KMS-11 (cell line): ENCODE measurements around the gene FBXW8.

Source experiments
- H2AFZ ChIP-seq: fragments of 200-600 bp; sonication (generic); 2 replicates; pipeline ENCODE4 v1.6.1; 2016; ENCODE audit warnings: antibody characterized with exemption, mixed run types, low read depth
- H3K27ac ChIP-seq: fragments of 200-600 bp; sonication (generic); 2 replicates; pipeline ENCODE4 v1.6.1; 2016; ENCODE audit warnings: mild to moderate bottlenecking, mixed run types
- H3K27me3 ChIP-seq: fragments of 200-600 bp; sonication (generic); 2 replicates; pipeline ENCODE4 v1.6.1; 2017; ENCODE audit warnings: mild to moderate bottlenecking, low read depth, mixed run types, moderate library complexity; ENCODE audit not compliant: insufficient read depth
- H3K36me3 ChIP-seq: fragments of 200-600 bp; sonication (generic); 2 replicates; pipeline ENCODE4 v1.6.1; 2017; ENCODE audit warnings: mild to moderate bottlenecking, mixed run types; ENCODE audit not compliant: insufficient read depth
- H3K4me1 ChIP-seq: fragments of 200-600 bp; sonication (generic); 2 replicates; pipeline ENCODE4 v1.6.1; 2016; ENCODE audit warnings: mild to moderate bottlenecking, low read depth, mixed run types; ENCODE audit not compliant: poor library complexity, severe bottlenecking
- H3K4me2 ChIP-seq: fragments of 200-600 bp; sonication (generic); 2 replicates; pipeline ENCODE4 v1.7.0; 2016; ENCODE audit warnings: mild to moderate bottlenecking, mixed run types
- H3K4me3 ChIP-seq: fragments of 200-600 bp; sonication (generic); IDR thresholded peaks from 2 replicates; pipeline ENCODE4 v1.6.1; 2017; ENCODE audit warnings: low read depth, low read length, mixed read lengths; ENCODE audit not compliant: insufficient read depth
- H3K79me2 ChIP-seq: fragments of 200-600 bp; sonication (generic); 2 replicates; pipeline ENCODE4 v1.6.1; 2016; ENCODE audit warnings: low read depth, mixed run types; ENCODE audit not compliant: insufficient read depth
- H3K9ac ChIP-seq: fragments of 200-600 bp; sonication (generic); 2 replicates; pipeline ENCODE4 v1.6.1; 2016; ENCODE audit warnings: mild to moderate bottlenecking, mixed run types
- H4K20me1 ChIP-seq: fragments of 200-600 bp; sonication (generic); 2 replicates; pipeline ENCODE4 v1.6.1; 2016; ENCODE audit warnings: mild to moderate bottlenecking, mixed run types; ENCODE audit not compliant: insufficient read depth
- CTCF ChIP-seq: fragments of 200-600 bp; sonication (generic); conservative IDR thresholded peaks from 2 replicates; pipeline ENCODE4 v1.6.1; 2017; ENCODE audit warnings: low read depth, mild to moderate bottlenecking, antibody characterized with exemption, low read length, moderate library complexity, mixed read lengths

FBXW8 gene

GRCh38 chr12:117010693-117011451 is 100.1 kb downstream of the FBXW8 start:
- H4K20me1 ChIP-seq = no peaks in the 10 kb centered on the region
- no peak overlapping the region for H3K4me2 ChIP-seq
- no peak overlapping the region for H3K9ac ChIP-seq
- H3K27me3 ChIP-seq = no peaks in the 10 kb centered on the region
- no peak for TF ChIP-seq CTCF
- no peak overlapping the region for H3K4me3 ChIP-seq
- no peaks in the 10 kb centered on the region for H3K36me3 ChIP-seq
- no peak overlapping the region for H2AFZ ChIP-seq
- no peak overlapping the region for H3K27ac ChIP-seq
- H3K4me1 ChIP-seq = no peaks in the 10 kb centered on the region
- no peaks in the 10 kb centered on the region for H3K79me2 ChIP-seq

GRCh38 chr12:117011988-117012805 is 101.4 kb downstream of the FBXW8 start:
- Histone ChIP-seq H3K27me3 (no peaks in the 10 kb centered on the region), H3K36me3 (no peaks in the 10 kb centered on the region), H3K9ac (no peak overlapping the region), H3K79me2 (no peaks in the 10 kb centered on the region), H3K4me3 (no peak overlapping the region), H4K20me1 (no peaks in the 10 kb centered on the region), H3K4me1 (no peaks in the 10 kb centered on the region), H3K27ac (no peak overlapping the region), H3K4me2 (no peak overlapping the region), H2AFZ (no peak overlapping the region)
- no peak for TF ChIP-seq CTCF

- no peak for TF ChIP-seq CTCF
- H3K4me1 ChIP-seq = no peaks in the 10 kb centered on the region
- H3K4me2 ChIP-seq = no peak overlapping the region
- H2AFZ ChIP-seq = no peak overlapping the region
- H3K4me3 ChIP-seq = no peak overlapping the region
- no peak overlapping the region for H3K27ac ChIP-seq
- no peak overlapping the region for H3K9ac ChIP-seq
- H3K27me3 ChIP-seq = no peaks in the 10 kb centered on the region
- no peaks in the 10 kb centered on the region for H3K36me3 ChIP-seq
- H4K20me1 ChIP-seq = no peaks in the 10 kb centered on the region
- H3K79me2 ChIP-seq = no peaks in the 10 kb centered on the region
These were observed 103.0 kb downstream of the FBXW8 start for GRCh38 chr12:117013726-117014125.

GRCh38 chr12:117014342-117014887 is 103.7 kb downstream of the FBXW8 start:
- H2AFZ ChIP-seq = no peak overlapping the region
- no peak overlapping the region for H3K9ac ChIP-seq
- no peaks in the 10 kb centered on the region for H3K4me1 ChIP-seq
- no peak for TF ChIP-seq CTCF
- no peaks in the 10 kb centered on the region for H4K20me1 ChIP-seq
- H3K4me2 ChIP-seq = no peak overlapping the region
- no peaks in the 10 kb centered on the region for H3K36me3 ChIP-seq
- no peak overlapping the region for H3K27ac ChIP-seq
- no peaks in the 10 kb centered on the region for H3K27me3 ChIP-seq
- no peak overlapping the region for H3K4me3 ChIP-seq
- no peaks in the 10 kb centered on the region for H3K79me2 ChIP-seq
